ENCODE data around the gene RASD2. TPM values are rescaled to one million over a fixed set of nuclear protein-coding genes. Genes with fewer than 3 reads are reported as not detected.

Gene RASD2
- total RNA-seq, 1 donor = not detected

DNA sequence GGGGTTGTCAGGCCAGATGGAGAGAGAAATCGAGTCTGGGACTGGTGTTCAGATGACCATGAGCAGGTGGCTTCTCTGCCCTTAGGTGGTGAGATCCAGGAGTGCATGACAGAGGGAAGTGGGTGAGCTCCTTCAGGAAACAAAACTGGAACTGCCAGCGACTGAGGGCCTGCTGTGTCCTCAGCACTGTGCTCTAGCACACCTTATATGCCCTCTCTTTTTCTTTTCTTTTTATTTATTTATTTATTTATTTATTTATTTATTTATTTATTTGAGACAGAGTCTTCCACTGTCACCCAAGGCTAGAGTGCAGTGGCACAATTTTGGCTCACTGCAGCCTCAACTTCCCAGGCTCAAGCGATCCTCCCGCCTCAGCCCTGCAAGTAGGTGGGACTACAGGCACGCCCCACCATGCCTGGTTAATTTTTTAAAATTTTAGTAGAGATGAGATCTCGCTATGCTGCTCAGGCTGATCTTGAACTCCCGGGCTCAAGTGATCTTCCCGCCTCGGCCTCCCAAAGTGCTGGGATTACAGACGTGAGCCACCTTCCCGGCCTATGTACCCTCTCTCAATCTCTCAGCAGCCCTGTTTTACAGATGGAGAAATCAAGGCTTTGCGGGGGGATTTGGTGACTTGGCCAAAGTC is 14.8 kb upstream of the RASD2 start:
- H3K4me3 ChIP-seq (ENCODE audit: low read depth, low read length) = no peak overlapping the region
- DNase-seq (ENCODE audit: low read depth) = no peak
- TF ChIP-seq, protein P1, sequence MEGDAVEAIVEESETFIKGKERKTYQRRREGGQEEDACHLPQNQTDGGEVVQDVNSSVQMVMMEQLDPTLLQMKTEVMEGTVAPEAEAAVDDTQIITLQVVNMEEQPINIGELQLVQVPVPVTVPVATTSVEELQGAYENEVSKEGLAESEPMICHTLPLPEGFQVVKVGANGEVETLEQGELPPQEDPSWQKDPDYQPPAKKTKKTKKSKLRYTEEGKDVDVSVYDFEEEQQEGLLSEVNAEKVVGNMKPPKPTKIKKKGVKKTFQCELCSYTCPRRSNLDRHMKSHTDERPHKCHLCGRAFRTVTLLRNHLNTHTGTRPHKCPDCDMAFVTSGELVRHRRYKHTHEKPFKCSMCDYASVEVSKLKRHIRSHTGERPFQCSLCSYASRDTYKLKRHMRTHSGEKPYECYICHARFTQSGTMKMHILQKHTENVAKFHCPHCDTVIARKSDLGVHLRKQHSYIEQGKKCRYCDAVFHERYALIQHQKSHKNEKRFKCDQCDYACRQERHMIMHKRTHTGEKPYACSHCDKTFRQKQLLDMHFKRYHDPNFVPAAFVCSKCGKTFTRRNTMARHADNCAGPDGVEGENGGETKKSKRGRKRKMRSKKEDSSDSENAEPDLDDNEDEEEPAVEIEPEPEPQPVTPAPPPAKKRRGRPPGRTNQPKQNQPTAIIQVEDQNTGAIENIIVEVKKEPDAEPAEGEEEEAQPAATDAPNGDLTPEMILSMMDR (IDR thresholded peaks at IDR 0.05; ENCODE audit: insufficient read depth, low read depth, low read length) = no peak

DNA sequence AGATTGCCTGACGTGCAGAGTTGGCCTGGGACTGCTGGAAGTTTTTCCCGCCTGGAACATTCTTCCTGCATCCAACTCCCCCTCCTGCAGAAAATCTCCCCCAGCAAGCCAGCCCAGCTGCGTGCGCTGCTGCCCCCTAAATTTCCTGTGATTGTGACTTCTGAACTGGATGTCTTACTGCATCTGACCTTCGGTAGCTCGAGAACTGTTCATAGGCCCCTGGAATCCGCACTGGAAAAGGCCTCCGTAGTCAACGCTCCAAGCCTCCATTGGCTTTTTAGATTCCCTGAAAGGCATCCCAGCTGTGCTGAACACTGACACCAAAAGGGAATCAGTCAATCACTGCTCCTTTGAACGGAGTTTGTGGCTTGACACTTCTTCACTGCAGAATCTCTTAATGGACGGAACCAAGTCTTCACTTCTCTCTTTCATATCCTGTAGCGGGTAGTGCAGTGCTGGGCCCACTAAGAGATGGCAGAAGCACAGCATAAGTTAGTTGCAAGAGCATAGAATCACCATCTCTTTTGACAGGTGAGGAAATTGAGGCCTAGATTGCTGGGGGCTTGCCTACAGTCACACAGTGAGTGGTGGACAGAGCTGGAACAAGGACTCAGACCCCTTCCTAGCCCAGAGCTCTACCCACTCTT is 14.2 kb upstream of the RASD2 start:
- H3K4me3 ChIP-seq (ENCODE audit: low read depth, low read length) = no peak overlapping the region
- no peak for DNase-seq (ENCODE audit: low read depth)
- TF ChIP-seq, protein P1 (IDR thresholded peaks at IDR 0.05; ENCODE audit: insufficient read depth, low read depth, low read length) = no peak

DNA sequence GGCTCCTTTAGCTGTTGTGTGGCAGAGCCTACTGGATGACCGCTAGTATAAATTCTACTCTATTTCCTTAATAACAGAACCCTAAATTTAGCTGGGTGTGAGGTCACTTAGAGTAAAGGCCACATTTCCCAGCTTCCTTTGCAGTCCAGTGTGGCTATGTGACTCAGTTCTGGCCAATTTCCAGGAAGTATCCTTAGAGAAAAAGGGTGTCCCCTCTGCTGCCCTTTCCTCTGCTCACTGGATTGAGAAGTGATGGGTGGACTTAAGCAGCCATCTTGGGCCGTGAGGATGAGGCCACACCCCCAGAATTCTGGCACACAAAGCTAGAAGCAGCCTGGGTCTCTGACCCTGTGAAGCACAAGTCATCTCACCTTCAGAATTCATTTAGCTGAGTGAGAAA is 11.7 kb upstream of the RASD2 start:
- TF ChIP-seq, protein P1 (IDR thresholded peaks at IDR 0.05; ENCODE audit: insufficient read depth, low read depth, low read length) = no peak
- DNase-seq (ENCODE audit: low read depth) = no peak

DNA sequence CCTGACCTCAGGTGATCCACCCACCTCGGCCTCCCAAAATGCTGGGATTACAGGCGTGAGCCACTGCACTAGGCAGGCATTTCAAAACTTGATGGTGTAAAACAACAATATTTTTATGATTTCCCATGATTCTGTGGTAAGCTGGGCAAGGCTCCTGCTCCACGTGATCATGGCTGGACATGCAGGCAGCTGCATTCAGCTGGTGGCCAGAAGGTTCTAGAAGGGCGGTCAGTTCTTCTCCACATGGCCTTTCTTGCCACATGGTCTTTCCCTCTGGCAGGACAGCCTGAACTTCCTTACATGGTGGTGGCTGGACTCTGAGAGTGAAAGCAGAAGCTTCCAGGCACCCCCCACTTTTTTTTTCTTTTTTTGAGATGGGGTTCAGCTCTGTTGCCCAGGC is 9.9 kb upstream of the RASD2 start:
- TF ChIP-seq, protein P1 (IDR thresholded peaks at IDR 0.05; ENCODE audit: insufficient read depth, low read depth, low read length) = no peak
- no peak for DNase-seq (ENCODE audit: low read depth)
- H3K4me3 ChIP-seq (ENCODE audit: low read depth, low read length) = no peak overlapping the region

More for the DNA sequence above, 11.7 kb upstream of the RASD2 start:
- no peak overlapping the region for H3K4me3 ChIP-seq (ENCODE audit: low read depth, low read length)

DNA sequence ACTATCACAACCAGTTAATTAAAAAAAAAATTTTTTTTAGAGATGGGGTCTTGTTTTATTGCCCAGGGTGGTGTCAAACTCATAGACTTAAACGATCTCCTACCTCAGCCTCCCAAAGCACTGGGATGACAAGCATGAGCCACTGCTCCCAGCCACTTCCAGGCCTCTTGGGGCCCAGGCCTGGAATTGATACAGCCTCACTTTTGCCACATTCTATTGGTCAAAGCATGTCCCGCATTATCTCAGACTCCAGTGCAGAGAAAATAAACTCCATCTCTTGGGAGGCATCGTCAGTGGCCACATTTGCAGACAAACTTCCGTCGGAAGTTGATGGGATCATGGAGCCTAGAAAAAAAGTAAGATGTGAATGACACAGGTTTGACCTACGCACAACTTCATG is 9.4 kb upstream of the RASD2 start:
- TF ChIP-seq, protein P1 (IDR thresholded peaks at IDR 0.05; ENCODE audit: insufficient read depth, low read depth, low read length) = no peak
- no peak for DNase-seq (ENCODE audit: low read depth)
- H3K4me3 ChIP-seq (ENCODE audit: low read depth, low read length) = no peak overlapping the region

DNA sequence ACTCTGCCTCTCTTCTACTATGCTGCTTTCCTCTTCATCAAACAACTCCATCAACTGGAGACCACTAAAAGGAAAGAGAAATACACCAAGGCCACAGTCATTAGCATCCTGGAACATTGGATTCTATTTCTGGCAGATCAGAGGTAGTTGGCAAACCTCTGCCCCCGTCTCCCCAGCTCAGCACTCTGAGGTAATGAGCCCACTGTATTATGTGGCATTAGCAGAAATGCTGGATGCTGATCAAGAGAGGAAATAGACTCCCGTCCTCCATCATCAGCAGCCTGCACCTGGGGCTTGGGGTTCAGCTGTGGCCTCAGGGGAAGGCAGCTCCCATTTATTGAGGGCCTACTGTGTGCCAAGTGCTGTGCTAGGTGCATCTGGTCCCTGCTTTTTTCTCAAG is 9.0 kb upstream of the RASD2 start:
- H3K4me3 ChIP-seq (ENCODE audit: low read depth, low read length) = no peak overlapping the region
- DNase-seq (ENCODE audit: low read depth) = no peak
- TF ChIP-seq, protein P1 (IDR thresholded peaks at IDR 0.05; ENCODE audit: insufficient read depth, low read depth, low read length) = no peak

Measured in fibroblast of villous mesenchyme (primary cell).